Breast epithelium (tissue), 4 donors: ENCODE results near the gene CLCN7. TPM values are rescaled to one million over a fixed set of nuclear protein-coding genes. Genes with fewer than 3 reads are reported as not detected.

Experiments
- DNase-seq, 2 donors: peaks; one replicate each; pipeline ENCODE4 v3.0.0-alpha.2; 2019; ENCODE audit warnings: low spot score in 2 of 2
- H3K27ac ChIP-seq, 2 donors: fragments of 200-600 bp; sonication (generic) in 1 of 2; one replicate each; pipeline ENCODE4 v1.5.1; 2016 to 2019; ENCODE audit warnings: mild to moderate bottlenecking in 1 of 2
- H3K27me3 ChIP-seq, 2 donors: fragments of 200-600 bp; sonication (generic) in 1 of 2; one replicate each; pipeline versions ENCODE4 v1.5.1 to v1.6.0; 2017 to 2019; ENCODE audit warnings: control low read depth in 1 of 2, mild to moderate bottlenecking in 1 of 2
- H3K36me3 ChIP-seq: fragments of 200-600 bp; one replicate; pipeline ENCODE4 v1.5.1; 2019
- H3K4me1 ChIP-seq, 2 donors: fragments of 200-600 bp; sonication (generic); one replicate each; pipeline ENCODE4 v1.5.1; 2016 to 2019; ENCODE audit warnings: control low read depth in 1 of 2
- H3K4me3 ChIP-seq, 3 donors: fragments of 200-600 bp; sonication (generic); 1 replicate in 2 of 3; 2 replicates in 1 of 3; pipeline ENCODE4 v1.5.1; 2016 to 2019; ENCODE audit warnings: mild to moderate bottlenecking in 3 of 3, moderate library complexity in 2 of 3
- H3K9me3 ChIP-seq, 2 donors: fragments of 200-600 bp; sonication (generic) in 1 of 2; one replicate each; pipeline ENCODE4 v1.5.1; 2016 to 2019; ENCODE audit warnings: control low read depth in 1 of 2
- POLR2A ChIP-seq: fragments of 450-650 bp; IDR thresholded peaks from one replicate; pipeline ENCODE4 v1.6.1; 2016; ENCODE audit warnings: antibody characterized with exemption, mild to moderate bottlenecking, moderate library complexity
- POLR2AphosphoS5 ChIP-seq, 3 donors: sonication (generic); formaldehyde crosslinking; IDR thresholded peaks; one replicate each; pipeline ENCODE4 v1.6.1; 2017; ENCODE audit warnings: antibody characterized with exemption in 3 of 3
- intact Hi-C: fragments of 100-400 bp; cut with DNase I; formaldehyde crosslinking; loops from one replicate; pipeline ENCODE4 v1.15.1; 2023; ENCODE audit warnings: low total_unique reads
- total RNA-seq, 3 donors: library from RNA; depleted of rRNA; stranded (reverse); fragments of >200 nt; gene quantifications; one replicate each; pipeline ENCODE4 v1.1.0, GENCODE V29; 2016
- TF ChIP-seq, protein P1 (sequence below), 3 donors: fragments of 450-650 bp; IDR thresholded peaks; one replicate each; pipeline ENCODE4 v1.5.1; 2016 to 2017; ENCODE audit warnings: antibody characterized with exemption in 3 of 3, mild to moderate bottlenecking in 3 of 3, moderate library complexity in 3 of 3

The CLCN7 gene
- total RNA-seq, 3 donors from 2014 or later: 52.2 to 72.3 (median 71.4) TPM

DNA sequence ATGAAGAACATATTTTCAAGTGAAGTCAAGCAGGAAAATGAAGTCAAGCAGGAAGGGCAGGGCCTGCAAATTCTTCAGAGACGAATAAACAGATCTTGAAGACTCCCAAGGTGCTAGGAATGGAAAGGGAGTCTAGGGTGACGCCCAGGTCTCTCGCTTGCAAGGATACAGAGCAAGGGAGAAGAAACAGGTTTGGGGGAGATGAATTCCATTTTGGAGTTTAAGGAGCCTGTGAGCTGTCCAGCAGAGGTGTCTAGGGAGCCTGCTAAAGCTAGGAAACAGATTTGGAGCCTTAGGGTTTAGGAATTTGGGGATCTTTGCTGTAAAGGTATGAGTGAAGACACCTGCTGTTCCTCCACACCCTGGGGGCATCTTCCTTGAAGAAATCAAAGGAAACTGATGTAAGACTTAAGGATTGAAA is 58.3 kb downstream of the CLCN7 start:
- no peak overlapping the region for H3K27ac ChIP-seq
- H3K27me3 ChIP-seq: no peaks in the 10 kb centered on the region
- H3K9me3 ChIP-seq: no peaks in the 10 kb centered on the region
- peaks cover 6 to 9% of the 10 kb centered on the region in 2 donors for H3K4me1 ChIP-seq
- H3K4me3 ChIP-seq: no peak overlapping the region
- no peaks in the 10 kb centered on the region for H3K36me3 ChIP-seq
- TF ChIP-seq, protein P1, sequence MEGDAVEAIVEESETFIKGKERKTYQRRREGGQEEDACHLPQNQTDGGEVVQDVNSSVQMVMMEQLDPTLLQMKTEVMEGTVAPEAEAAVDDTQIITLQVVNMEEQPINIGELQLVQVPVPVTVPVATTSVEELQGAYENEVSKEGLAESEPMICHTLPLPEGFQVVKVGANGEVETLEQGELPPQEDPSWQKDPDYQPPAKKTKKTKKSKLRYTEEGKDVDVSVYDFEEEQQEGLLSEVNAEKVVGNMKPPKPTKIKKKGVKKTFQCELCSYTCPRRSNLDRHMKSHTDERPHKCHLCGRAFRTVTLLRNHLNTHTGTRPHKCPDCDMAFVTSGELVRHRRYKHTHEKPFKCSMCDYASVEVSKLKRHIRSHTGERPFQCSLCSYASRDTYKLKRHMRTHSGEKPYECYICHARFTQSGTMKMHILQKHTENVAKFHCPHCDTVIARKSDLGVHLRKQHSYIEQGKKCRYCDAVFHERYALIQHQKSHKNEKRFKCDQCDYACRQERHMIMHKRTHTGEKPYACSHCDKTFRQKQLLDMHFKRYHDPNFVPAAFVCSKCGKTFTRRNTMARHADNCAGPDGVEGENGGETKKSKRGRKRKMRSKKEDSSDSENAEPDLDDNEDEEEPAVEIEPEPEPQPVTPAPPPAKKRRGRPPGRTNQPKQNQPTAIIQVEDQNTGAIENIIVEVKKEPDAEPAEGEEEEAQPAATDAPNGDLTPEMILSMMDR (IDR thresholded peaks at IDR 0.05): no peak
- TF ChIP-seq POLR2A: no peak
- intact Hi-C loops: loop anchor here (10.0 kb wide), 2 partner anchors 102 to 118 kb away; partner anchors contain the start of gene TMEM204
- DNase-seq: no peak

- H3K4me1 ChIP-seq: peaks cover 2 to 5% of the 10 kb centered on the region in 2 donors
- peak within 1 kb of the TSS; percentile 81 to 99 (median 90) for H3K4me3 ChIP-seq
- no peaks in the 10 kb centered on the region for H3K27me3 ChIP-seq
- H3K36me3 ChIP-seq: no peaks in the 10 kb centered on the region
- intact Hi-C loops: loop anchor here (10.0 kb wide), 2 partner anchors 100 to 120 kb away; partner anchors contain the start of gene TMEM204
- TF ChIP-seq POLR2A (no peak), POLR2AphosphoS5 (IDR thresholded peaks at IDR 0.05) (no peak)
- TF ChIP-seq, protein P1 (IDR thresholded peaks at IDR 0.05): no peak
- DNase-seq: no peak
- no peaks in the 10 kb centered on the region for H3K9me3 ChIP-seq
- peak within 1 kb of the TSS; percentile 88 to 96 for H3K27ac ChIP-seq
These were observed 60.1 kb downstream of the CLCN7 start, which contains the start of gene UNKL for GRCh38 chr16:1414532-1415260. TSS of gene UNKL (minus strand) at chr16:1414704. CDS start at chr16:1414691, 13 bp downstream.

DNA sequence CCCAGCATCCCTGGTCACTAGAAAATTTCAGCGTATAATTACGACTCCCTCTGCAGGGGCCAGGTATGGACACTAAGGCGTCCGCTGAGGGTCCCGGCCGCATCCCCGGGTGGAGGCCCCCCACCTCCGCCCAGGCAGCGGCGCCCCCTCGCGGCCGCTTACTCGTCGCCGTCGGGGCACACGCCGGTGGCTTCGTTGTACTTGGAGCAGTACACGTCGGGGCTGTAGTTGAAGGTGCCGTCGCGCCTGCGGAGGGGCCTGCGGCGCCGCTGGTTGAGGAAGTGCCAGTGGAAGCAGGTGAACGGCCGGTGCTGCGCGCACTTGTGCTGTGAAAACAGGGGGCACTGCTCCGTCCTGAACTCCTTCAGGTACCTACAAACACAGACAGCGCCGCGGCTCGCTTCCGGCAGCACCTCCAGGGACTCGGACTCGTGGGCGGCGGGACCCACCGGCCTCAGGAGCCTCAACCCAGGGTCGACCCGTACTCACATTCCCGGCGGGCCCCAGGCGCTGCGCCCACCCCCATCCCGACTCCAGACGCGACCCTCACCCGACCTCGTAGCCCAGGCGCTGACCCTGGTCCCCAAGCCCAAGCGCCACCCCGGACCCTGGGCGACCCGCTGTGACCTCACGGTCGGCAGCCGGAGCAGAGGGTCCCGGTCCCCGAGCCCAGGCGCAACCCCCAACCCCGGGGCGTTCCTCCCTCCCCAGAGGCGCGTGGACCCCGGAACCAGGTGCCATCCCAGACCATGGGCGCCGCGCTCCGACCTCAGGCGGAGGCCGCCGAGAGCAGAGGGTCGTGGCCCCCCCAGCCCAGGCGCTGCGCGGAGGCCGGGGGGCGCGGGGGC is 60.9 kb downstream of the CLCN7 start:
- no peaks in the 10 kb centered on the region for H3K36me3 ChIP-seq
- DNase-seq: peak in 1 of 2 donors; percentile 65
- peaks cover under 1 to 5% of the 10 kb centered on the region in 2 donors for H3K4me1 ChIP-seq
- TF ChIP-seq, protein P1 (IDR thresholded peaks at IDR 0.05): peak in 2 of 3 donors; percentile 42 to 44
- TF ChIP-seq POLR2A: no peak
- no peaks in the 10 kb centered on the region for H3K27me3 ChIP-seq
- peak overlapping the region; percentile 88 to 96 for H3K27ac ChIP-seq
- H3K9me3 ChIP-seq: no peaks in the 10 kb centered on the region
- H3K4me3 ChIP-seq: peak overlapping the region; percentile 81 to 99 (median 90)
- intact Hi-C loops: loop anchor here (10.0 kb wide), 2 partner anchors 99 to 121 kb away; partner anchors contain the start of gene TMEM204

- intact Hi-C loops: loop anchor here (10.0 kb wide), 2 partner anchors 98 to 122 kb away; partner anchors contain the start of gene TMEM204
- no peak overlapping the region for H3K27ac ChIP-seq
- TF ChIP-seq POLR2AphosphoS5 (IDR thresholded peaks at IDR 0.05) (no peak), POLR2A (no peak)
- TF ChIP-seq, protein P1 (IDR thresholded peaks at IDR 0.05): no peak
- peak overlapping the region in 1 of 3 donors; percentile 13 for H3K4me3 ChIP-seq
- H3K27me3 ChIP-seq: no peaks in the 10 kb centered on the region
- H3K9me3 ChIP-seq: no peaks in the 10 kb centered on the region
- DNase-seq: no peak
- peaks cover 5 to 6% of the 10 kb centered on the region in 2 donors for H3K4me1 ChIP-seq
- H3K36me3 ChIP-seq: no peaks in the 10 kb centered on the region
These were observed 62.0 kb downstream of the CLCN7 start for GRCh38 chr16:1412847-1413246.
